ENCODE data around the gene KCNH1. TPM values are rescaled to one million over a fixed set of nuclear protein-coding genes. Genes with fewer than 3 reads are reported as not detected.

The KCNH1 gene
- total and polyA plus RNA-seq, 2 donors = 0.62 to 0.85 TPM

GRCh38 chr1:210758261-210758660, 375.7 kb downstream of the KCNH1 start:
- DNase-seq (ENCODE audit: low read depth in 6 of 9, low spot score in 9 of 9) = no peak
- H3K36me3 ChIP-seq (ENCODE audit: control insufficient read depth in 2 of 2, insufficient read depth in 2 of 2, low read length in 1 of 2) = no peaks in the 10 kb centered on the region
- H3K27ac ChIP-seq (ENCODE audit: low read depth in 1 of 2, low read length in 1 of 2) = no peak overlapping the region
- H3K27me3 ChIP-seq (ENCODE audit: control insufficient read depth in 2 of 2, insufficient read depth in 1 of 2, low read length in 1 of 2) = no peaks in the 10 kb centered on the region
- H3K4me3 ChIP-seq (ENCODE audit: low read length in 2 of 2) = no peak overlapping the region
- 95% methylated on average over 1 of the region's 1 CpG for WGBS
- no peaks in the 10 kb centered on the region for H3K4me1 ChIP-seq (ENCODE audit: control insufficient read depth in 2 of 2, insufficient read depth in 2 of 2, low read length in 2 of 2)
- H3K9me3 ChIP-seq (ENCODE audit: control insufficient read depth in 2 of 2, insufficient read depth in 1 of 2, low read length in 1 of 2) = no peaks in the 10 kb centered on the region

GRCh38 chr1:210757677-210758076, 376.3 kb downstream of the KCNH1 start:
- H3K9me3 ChIP-seq (ENCODE audit: control insufficient read depth in 2 of 2, insufficient read depth in 1 of 2, low read length in 1 of 2) = no peaks in the 10 kb centered on the region
- H3K4me1 ChIP-seq (ENCODE audit: control insufficient read depth in 2 of 2, insufficient read depth in 2 of 2, low read length in 2 of 2) = no peaks in the 10 kb centered on the region
- no peaks in the 10 kb centered on the region for H3K27me3 ChIP-seq (ENCODE audit: control insufficient read depth in 2 of 2, insufficient read depth in 1 of 2, low read length in 1 of 2)
- DNase-seq (ENCODE audit: low read depth in 6 of 9, low spot score in 9 of 9) = no peak
- 96% methylated on average over 1 of the region's 1 CpG for WGBS
- H3K36me3 ChIP-seq (ENCODE audit: control insufficient read depth in 2 of 2, insufficient read depth in 2 of 2, low read length in 1 of 2) = no peaks in the 10 kb centered on the region
- H3K27ac ChIP-seq (ENCODE audit: low read depth in 1 of 2, low read length in 1 of 2) = no peak overlapping the region
- no peak overlapping the region for H3K4me3 ChIP-seq (ENCODE audit: low read length in 2 of 2)

- Histone ChIP-seq H3K4me3 (ENCODE audit: low read length in 2 of 2) (no peak overlapping the region), H3K36me3 (ENCODE audit: control insufficient read depth in 2 of 2, insufficient read depth in 2 of 2, low read length in 1 of 2) (no peaks in the 10 kb centered on the region), H3K27me3 (ENCODE audit: control insufficient read depth in 2 of 2, insufficient read depth in 1 of 2, low read length in 1 of 2) (no peaks in the 10 kb centered on the region), H3K9me3 (ENCODE audit: control insufficient read depth in 2 of 2, insufficient read depth in 1 of 2, low read length in 1 of 2) (no peaks in the 10 kb centered on the region), H3K27ac (ENCODE audit: low read depth in 1 of 2, low read length in 1 of 2) (no peak overlapping the region), H3K4me1 (ENCODE audit: control insufficient read depth in 2 of 2, insufficient read depth in 2 of 2, low read length in 2 of 2) (no peaks in the 10 kb centered on the region)
- no peak for DNase-seq (ENCODE audit: low read depth in 6 of 9, low spot score in 9 of 9)
- WGBS = 99% methylated on average over 4 of the region's 4 CpGs
These were observed 377.8 kb downstream of the KCNH1 start for GRCh38 chr1:210755991-210756659.

GRCh38 chr1:210754878-210755665, 378.9 kb downstream of the KCNH1 start:
- DNase-seq (ENCODE audit: low read depth in 6 of 9, low spot score in 9 of 9) = peak in 1 of 9 donors; percentile 21
- H3K27ac ChIP-seq (ENCODE audit: low read depth in 1 of 2, low read length in 1 of 2) = no peak overlapping the region

GRCh38 chr1:210751911-210752310, 382.0 kb downstream of the KCNH1 start:
- no peaks in the 10 kb centered on the region for H3K27me3 ChIP-seq (ENCODE audit: control insufficient read depth in 2 of 2, insufficient read depth in 1 of 2, low read length in 1 of 2)
- H3K36me3 ChIP-seq (ENCODE audit: control insufficient read depth in 2 of 2, insufficient read depth in 2 of 2, low read length in 1 of 2) = no peaks in the 10 kb centered on the region
- H3K4me1 ChIP-seq (ENCODE audit: control insufficient read depth in 2 of 2, insufficient read depth in 2 of 2, low read length in 2 of 2) = no peaks in the 10 kb centered on the region
- no peak overlapping the region for H3K4me3 ChIP-seq (ENCODE audit: low read length in 2 of 2)
- no peaks in the 10 kb centered on the region for H3K9me3 ChIP-seq (ENCODE audit: control insufficient read depth in 2 of 2, insufficient read depth in 1 of 2, low read length in 1 of 2)
- no peak for DNase-seq (ENCODE audit: low read depth in 6 of 9, low spot score in 9 of 9)
- no peak overlapping the region for H3K27ac ChIP-seq (ENCODE audit: low read depth in 1 of 2, low read length in 1 of 2)
- 92% methylated on average over 2 of the region's 2 CpGs for WGBS

More at GRCh38 chr1:210754878-210755665, 378.9 kb downstream of the KCNH1 start:
- 39% methylated on average over 8 of the region's 8 CpGs for WGBS
- H3K4me1 ChIP-seq (ENCODE audit: control insufficient read depth in 2 of 2, insufficient read depth in 2 of 2, low read length in 2 of 2) = no peaks in the 10 kb centered on the region
- no peaks in the 10 kb centered on the region for H3K27me3 ChIP-seq (ENCODE audit: control insufficient read depth in 2 of 2, insufficient read depth in 1 of 2, low read length in 1 of 2)
- no peaks in the 10 kb centered on the region for H3K9me3 ChIP-seq (ENCODE audit: control insufficient read depth in 2 of 2, insufficient read depth in 1 of 2, low read length in 1 of 2)
- no peak overlapping the region for H3K4me3 ChIP-seq (ENCODE audit: low read length in 2 of 2)
- H3K36me3 ChIP-seq (ENCODE audit: control insufficient read depth in 2 of 2, insufficient read depth in 2 of 2, low read length in 1 of 2) = no peaks in the 10 kb centered on the region

GRCh38 chr1:210750468-210750867, 383.5 kb downstream of the KCNH1 start:
- Histone ChIP-seq H3K4me1 (ENCODE audit: control insufficient read depth in 2 of 2, insufficient read depth in 2 of 2, low read length in 2 of 2) (no peaks in the 10 kb centered on the region), H3K9me3 (ENCODE audit: control insufficient read depth in 2 of 2, insufficient read depth in 1 of 2, low read length in 1 of 2) (no peaks in the 10 kb centered on the region), H3K27me3 (ENCODE audit: control insufficient read depth in 2 of 2, insufficient read depth in 1 of 2, low read length in 1 of 2) (no peaks in the 10 kb centered on the region), H3K36me3 (ENCODE audit: control insufficient read depth in 2 of 2, insufficient read depth in 2 of 2, low read length in 1 of 2) (no peaks in the 10 kb centered on the region), H3K4me3 (ENCODE audit: low read length in 2 of 2) (no peak overlapping the region), H3K27ac (ENCODE audit: low read depth in 1 of 2, low read length in 1 of 2) (no peak overlapping the region)
- no peak for DNase-seq (ENCODE audit: low read depth in 6 of 9, low spot score in 9 of 9)
- 92% methylated on average over 1 of the region's 1 CpG for WGBS

- H3K4me3 ChIP-seq (ENCODE audit: low read length in 2 of 2) = no peak overlapping the region
- no peaks in the 10 kb centered on the region for H3K9me3 ChIP-seq (ENCODE audit: control insufficient read depth in 2 of 2, insufficient read depth in 1 of 2, low read length in 1 of 2)
- no peak for DNase-seq (ENCODE audit: low read depth in 6 of 9, low spot score in 9 of 9)
- no peaks in the 10 kb centered on the region for H3K36me3 ChIP-seq (ENCODE audit: control insufficient read depth in 2 of 2, insufficient read depth in 2 of 2, low read length in 1 of 2)
- WGBS = 96% methylated on average over 3 of the region's 3 CpGs
- H3K27me3 ChIP-seq (ENCODE audit: control insufficient read depth in 2 of 2, insufficient read depth in 1 of 2, low read length in 1 of 2) = no peaks in the 10 kb centered on the region
- H3K4me1 ChIP-seq (ENCODE audit: control insufficient read depth in 2 of 2, insufficient read depth in 2 of 2, low read length in 2 of 2) = no peaks in the 10 kb centered on the region
- H3K27ac ChIP-seq (ENCODE audit: low read depth in 1 of 2, low read length in 1 of 2) = no peak overlapping the region
These were observed 385.2 kb downstream of the KCNH1 start for GRCh38 chr1:210748796-210749195.

GRCh38 chr1:210747890-210748289, 386.1 kb downstream of the KCNH1 start:
- no peak for DNase-seq (ENCODE audit: low read depth in 6 of 9, low spot score in 9 of 9)
- H3K4me1 ChIP-seq (ENCODE audit: control insufficient read depth in 2 of 2, insufficient read depth in 2 of 2, low read length in 2 of 2) = no peaks in the 10 kb centered on the region
- 87% methylated on average over 6 of the region's 6 CpGs for WGBS
- H3K4me3 ChIP-seq (ENCODE audit: low read length in 2 of 2) = no peak overlapping the region
- no peaks in the 10 kb centered on the region for H3K36me3 ChIP-seq (ENCODE audit: control insufficient read depth in 2 of 2, insufficient read depth in 2 of 2, low read length in 1 of 2)
- no peaks in the 10 kb centered on the region for H3K9me3 ChIP-seq (ENCODE audit: control insufficient read depth in 2 of 2, insufficient read depth in 1 of 2, low read length in 1 of 2)
- H3K27ac ChIP-seq (ENCODE audit: low read depth in 1 of 2, low read length in 1 of 2) = no peak overlapping the region
- H3K27me3 ChIP-seq (ENCODE audit: control insufficient read depth in 2 of 2, insufficient read depth in 1 of 2, low read length in 1 of 2) = no peaks in the 10 kb centered on the region

- H3K4me3 ChIP-seq (ENCODE audit: low read length in 2 of 2) = no peak overlapping the region
- no peaks in the 10 kb centered on the region for H3K27me3 ChIP-seq (ENCODE audit: control insufficient read depth in 2 of 2, insufficient read depth in 1 of 2, low read length in 1 of 2)
- DNase-seq (ENCODE audit: low read depth in 6 of 9, low spot score in 9 of 9) = no peak
- H3K9me3 ChIP-seq (ENCODE audit: control insufficient read depth in 2 of 2, insufficient read depth in 1 of 2, low read length in 1 of 2) = no peaks in the 10 kb centered on the region
- no peaks in the 10 kb centered on the region for H3K4me1 ChIP-seq (ENCODE audit: control insufficient read depth in 2 of 2, insufficient read depth in 2 of 2, low read length in 2 of 2)
- no peaks in the 10 kb centered on the region for H3K36me3 ChIP-seq (ENCODE audit: control insufficient read depth in 2 of 2, insufficient read depth in 2 of 2, low read length in 1 of 2)
- WGBS = 95% methylated on average over 3 of the region's 3 CpGs
- H3K27ac ChIP-seq (ENCODE audit: low read depth in 1 of 2, low read length in 1 of 2) = no peak overlapping the region
These were observed 386.8 kb downstream of the KCNH1 start for GRCh38 chr1:210747112-210747511.
